Smooth muscle cell (in vitro differentiated cells): Measurements from ENCODE around the gene EBF3. TPM values are rescaled to one million over a fixed set of nuclear protein-coding genes. Genes with fewer than 3 reads are reported as not detected.

Experiments used
- DNase-seq: peaks from one replicate; lab custom pipeline; 2025; ENCODE audit not compliant: unreplicated experiment; lab: John Stamatoyannopoulos, UW
- H2AFZ ChIP-seq: fragments of 200-600 bp; sonication (generic); 2 replicates; pipeline ENCODE4 v1.6.0; 2016; ENCODE audit warnings: antibody characterized with exemption, low read depth, mild to moderate bottlenecking
- H3F3A ChIP-seq: fragments of 200-600 bp; sonication (generic); 2 replicates; pipeline ENCODE4 v1.6.0; 2017; ENCODE audit warnings: antibody characterized with exemption, low read depth
- H3K27ac ChIP-seq: fragments of 200-600 bp; sonication (generic); 2 replicates; pipeline ENCODE4 v1.5.1; 2016; ENCODE audit warnings: low read depth, mild to moderate bottlenecking
- H3K27me3 ChIP-seq: fragments of 200-600 bp; sonication (generic); 2 replicates; pipeline ENCODE4 v1.6.1; 2016; ENCODE audit warnings: low read depth, mild to moderate bottlenecking
- H3K36me3 ChIP-seq: fragments of 200-600 bp; sonication (generic); 2 replicates; pipeline ENCODE4 v1.5.1; 2016; ENCODE audit warnings: low read depth
- H3K4me1 ChIP-seq: fragments of 200-600 bp; sonication (generic); 2 replicates; pipeline ENCODE4 v1.5.1; 2016; ENCODE audit warnings: low read depth
- H3K4me2 ChIP-seq: fragments of 200-600 bp; sonication (generic); 2 replicates; pipeline ENCODE4 v1.6.0; 2016; ENCODE audit warnings: mild to moderate bottlenecking
- H3K4me3 ChIP-seq: fragments of 200-600 bp; sonication (generic); 2 replicates; pipeline ENCODE4 v1.5.1; 2016; ENCODE audit warnings: mild to moderate bottlenecking
- H3K79me2 ChIP-seq: fragments of 200-600 bp; sonication (generic); 2 replicates; pipeline ENCODE4 v1.6.0; 2016; ENCODE audit warnings: low read depth, mild to moderate bottlenecking
- H3K9ac ChIP-seq: fragments of 200-600 bp; sonication (generic); 2 replicates; pipeline ENCODE4 v1.6.0; 2016; ENCODE audit warnings: low read depth
- H3K9me3 ChIP-seq: fragments of 200-600 bp; sonication (generic); replicated peaks from 2 replicates; pipeline ENCODE4 v1.5.1; 2016; ENCODE audit warnings: low read depth
- H4K20me1 ChIP-seq: fragments of 200-600 bp; sonication (generic); 2 replicates; pipeline ENCODE4 v1.6.0; 2016; ENCODE audit warnings: low read depth
- WGBS: methylation state at CpG from one replicate; pipeline ENCODE4 v1.1.7; 2016; ENCODE audit warnings: low lambda C conversion rate; 5-methylcytosine and 5-hydroxymethylcytosine counted together
- polyA plus RNA-seq: library from polyadenylated mRNA; unstranded; fragments of >200 nt; fragmentation: Nextera tagmentation; extraction: Ambion mirVana; gene quantifications from 2 replicates; pipeline ENCODE4 v1.2.1, GENCODE V29; 2016
- total RNA-seq: library from RNA; depleted of rRNA; stranded (reverse); fragments of >200 nt; gene quantifications from 2 replicates; pipeline ENCODE4 v1.2.3, GENCODE V29; 2014
- TF ChIP-seq, protein P1 (sequence below): fragments of 200-600 bp; sonication (generic); IDR thresholded peaks from 2 replicates; pipeline ENCODE4 v1.5.1; 2017; ENCODE audit warnings: borderline replicate concordance, mild to moderate bottlenecking, antibody characterized with exemption; ENCODE audit not compliant: insufficient read depth, poor library complexity, severe bottlenecking

The EBF3 gene
- total and polyA plus RNA-seq, 2 experiments from 2014 or later = not detected

DNA sequence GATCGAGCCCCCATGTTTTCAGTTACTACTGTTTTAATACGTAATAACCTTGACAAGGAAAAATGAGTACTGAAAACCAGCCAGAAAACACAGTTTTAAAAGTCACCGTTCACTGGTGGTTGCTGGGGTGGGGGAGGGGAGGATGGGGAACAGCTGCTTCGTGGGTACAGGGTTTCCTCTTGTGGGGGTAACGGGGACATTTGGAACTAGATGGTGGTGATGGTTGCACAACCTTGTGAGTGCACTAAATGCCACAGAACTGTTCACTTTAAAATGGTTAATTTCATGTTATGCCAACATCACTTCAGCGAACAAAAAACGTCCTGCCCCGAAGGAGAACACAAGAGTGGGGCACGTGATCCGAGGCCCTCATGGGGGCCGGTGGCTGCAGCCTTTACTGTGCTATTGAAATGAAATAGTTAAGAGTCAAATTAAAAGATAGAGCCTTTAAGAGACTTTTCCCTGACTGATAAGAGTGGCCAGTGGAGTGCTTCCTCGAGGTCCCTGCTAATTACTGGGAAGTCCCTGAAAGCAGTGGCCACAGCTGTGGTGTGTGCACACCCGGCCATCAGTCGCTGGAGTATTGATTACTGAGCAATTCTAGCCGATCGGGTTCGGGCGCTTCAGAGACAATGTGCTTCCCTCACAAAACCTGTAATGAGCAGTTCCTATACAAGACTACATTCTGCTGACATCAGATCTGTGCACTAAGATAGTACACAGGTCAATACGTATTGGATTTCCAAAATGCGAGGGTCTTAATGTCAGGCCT, 80.3 kb downstream of the EBF3 start:
- Histone ChIP-seq H3K4me2 (no peak overlapping the region), H3K27ac (no peak overlapping the region), H3K36me3 (no peaks in the 10 kb centered on the region), H3K9me3 (no peaks in the 10 kb centered on the region), H2AFZ (no peak overlapping the region), H3K27me3 (peaks cover 5% of the 10 kb centered on the region), H3K9ac (no peak overlapping the region), H3K79me2 (no peaks in the 10 kb centered on the region), H3F3A (no peaks in the 10 kb centered on the region), H3K4me1 (peaks cover 6% of the 10 kb centered on the region), H4K20me1 (no peaks in the 10 kb centered on the region), H3K4me3 (no peak overlapping the region)
- TF ChIP-seq, protein P1, sequence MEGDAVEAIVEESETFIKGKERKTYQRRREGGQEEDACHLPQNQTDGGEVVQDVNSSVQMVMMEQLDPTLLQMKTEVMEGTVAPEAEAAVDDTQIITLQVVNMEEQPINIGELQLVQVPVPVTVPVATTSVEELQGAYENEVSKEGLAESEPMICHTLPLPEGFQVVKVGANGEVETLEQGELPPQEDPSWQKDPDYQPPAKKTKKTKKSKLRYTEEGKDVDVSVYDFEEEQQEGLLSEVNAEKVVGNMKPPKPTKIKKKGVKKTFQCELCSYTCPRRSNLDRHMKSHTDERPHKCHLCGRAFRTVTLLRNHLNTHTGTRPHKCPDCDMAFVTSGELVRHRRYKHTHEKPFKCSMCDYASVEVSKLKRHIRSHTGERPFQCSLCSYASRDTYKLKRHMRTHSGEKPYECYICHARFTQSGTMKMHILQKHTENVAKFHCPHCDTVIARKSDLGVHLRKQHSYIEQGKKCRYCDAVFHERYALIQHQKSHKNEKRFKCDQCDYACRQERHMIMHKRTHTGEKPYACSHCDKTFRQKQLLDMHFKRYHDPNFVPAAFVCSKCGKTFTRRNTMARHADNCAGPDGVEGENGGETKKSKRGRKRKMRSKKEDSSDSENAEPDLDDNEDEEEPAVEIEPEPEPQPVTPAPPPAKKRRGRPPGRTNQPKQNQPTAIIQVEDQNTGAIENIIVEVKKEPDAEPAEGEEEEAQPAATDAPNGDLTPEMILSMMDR = no peak
- WGBS = 83% methylated on average over 20 of the region's 20 CpGs
- no peak for DNase-seq

DNA sequence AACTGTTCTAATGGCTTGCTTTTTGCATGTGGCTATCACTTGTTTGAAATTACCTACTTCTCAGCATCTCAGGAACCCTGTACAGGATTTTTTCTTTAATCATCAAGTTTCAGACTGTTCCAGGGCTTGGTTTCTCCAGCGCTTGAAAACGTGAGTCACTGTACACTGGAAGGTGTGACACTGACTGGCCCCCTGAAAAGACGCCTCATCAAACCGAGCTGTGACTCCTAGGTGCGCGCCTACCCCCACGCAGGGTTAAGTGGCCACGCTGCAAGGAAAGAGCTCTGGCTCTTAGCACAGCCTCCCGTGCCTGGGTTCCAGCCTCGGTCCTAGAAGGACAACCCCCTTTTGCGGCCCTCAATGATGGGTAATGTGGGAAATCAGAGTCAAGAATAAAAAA, 81.0 kb downstream of the EBF3 start:
- H3K79me2 ChIP-seq = no peaks in the 10 kb centered on the region
- no peak overlapping the region for H3K9ac ChIP-seq
- H3K4me3 ChIP-seq = no peak overlapping the region
- peaks cover 5% of the 10 kb centered on the region for H3K27me3 ChIP-seq
- no peak overlapping the region for H3K27ac ChIP-seq
- no peak for DNase-seq
- H4K20me1 ChIP-seq = no peaks in the 10 kb centered on the region
- no peaks in the 10 kb centered on the region for H3K36me3 ChIP-seq
- H3K4me2 ChIP-seq = no peak overlapping the region
- peaks cover 6% of the 10 kb centered on the region for H3K4me1 ChIP-seq
- no peaks in the 10 kb centered on the region for H3K9me3 ChIP-seq
- WGBS = 92% methylated on average over 11 of the region's 11 CpGs
- no peak overlapping the region for H2AFZ ChIP-seq
- TF ChIP-seq, protein P1 = no peak
- no peaks in the 10 kb centered on the region for H3F3A ChIP-seq

- H3K4me1 ChIP-seq = peaks cover 6% of the 10 kb centered on the region
- no peak overlapping the region for H2AFZ ChIP-seq
- no peak overlapping the region for H3K4me3 ChIP-seq
- no peaks in the 10 kb centered on the region for H3F3A ChIP-seq
- no peak overlapping the region for H3K27ac ChIP-seq
- DNase-seq = no peak
- H3K9me3 ChIP-seq = no peaks in the 10 kb centered on the region
- no peaks in the 10 kb centered on the region for H3K79me2 ChIP-seq
- TF ChIP-seq, protein P1 = no peak
- no peaks in the 10 kb centered on the region for H4K20me1 ChIP-seq
- H3K4me2 ChIP-seq = no peak overlapping the region
- H3K27me3 ChIP-seq = peaks cover 5% of the 10 kb centered on the region
- H3K9ac ChIP-seq = no peak overlapping the region
- no peaks in the 10 kb centered on the region for H3K36me3 ChIP-seq
- WGBS = 89% methylated on average over 9 of the region's 9 CpGs
Observed at GRCh38 chr10:129882291-129883010, 81.6 kb downstream of the EBF3 start.
